Loucy (cell line): ENCODE results near the gene DUSP5.

Experiments
- H2AFZ ChIP-seq: fragments of 200-600 bp; sonication (generic); 2 replicates; pipeline ENCODE4 v1.6.0; 2016; ENCODE audit warnings: antibody characterized with exemption, mild to moderate bottlenecking, low read length, moderate library complexity
- H3F3A ChIP-seq: fragments of 200-600 bp; 2 replicates; pipeline ENCODE4 v1.6.0; 2016; ENCODE audit warnings: antibody characterized with exemption, low read depth, mild to moderate bottlenecking
- H3K27me3 ChIP-seq: fragments of 200-600 bp; sonication (generic); 2 replicates; pipeline ENCODE4 v1.6.1; 2014; ENCODE audit warnings: low read length, mild to moderate bottlenecking; ENCODE audit not compliant: insufficient read depth, poor library complexity, severe bottlenecking
- H3K36me3 ChIP-seq: fragments of 200-600 bp; sonication (generic); 2 replicates; pipeline ENCODE4 v1.6.1; 2016; ENCODE audit warnings: low read length; ENCODE audit not compliant: insufficient read depth
- H3K4me1 ChIP-seq: fragments of 200-600 bp; sonication (generic); 2 replicates; pipeline ENCODE4 v1.5.1; 2014; ENCODE audit warnings: low read length, mild to moderate bottlenecking; ENCODE audit not compliant: insufficient read depth, poor library complexity, severe bottlenecking
- H3K4me2 ChIP-seq: fragments of 200-600 bp; sonication (generic); 2 replicates; pipeline ENCODE4 v1.6.0; 2014; ENCODE audit warnings: antibody characterized with exemption, low read length, low read depth, mild to moderate bottlenecking; ENCODE audit not compliant: poor library complexity, severe bottlenecking
- H3K4me3 ChIP-seq: fragments of 200-600 bp; sonication (generic); 2 replicates; pipeline ENCODE4 v1.5.1; 2014; ENCODE audit warnings: low read length, mild to moderate bottlenecking, mixed read lengths; ENCODE audit not compliant: poor library complexity, severe bottlenecking
- H3K79me2 ChIP-seq: fragments of 200-600 bp; sonication (generic); 2 replicates; pipeline ENCODE4 v1.6.1; 2014; ENCODE audit warnings: low read length; ENCODE audit not compliant: insufficient read depth
- H3K9ac ChIP-seq: fragments of 200-600 bp; sonication (generic); 2 replicates; pipeline ENCODE4 v1.6.0; 2014; ENCODE audit warnings: mild to moderate bottlenecking, low read depth, low read length, moderate library complexity; ENCODE audit not compliant: poor library complexity, severe bottlenecking
- H3K9me2 ChIP-seq: fragments of 200-600 bp; sonication (generic); replicated peaks from 2 replicates; pipeline ENCODE4 v1.6.1; 2016; ENCODE audit warnings: low read depth, low read length, mixed read lengths
- H3K9me3 ChIP-seq: fragments of 200-600 bp; sonication (generic); 2 replicates; pipeline ENCODE4 v1.6.1; 2014; ENCODE audit warnings: mild to moderate bottlenecking, antibody characterized with exemption, low read length, low read depth; ENCODE audit not compliant: insufficient read depth
- H4K20me1 ChIP-seq: fragments of 200-600 bp; sonication (generic); 2 replicates; pipeline ENCODE4 v1.6.0; 2014; ENCODE audit warnings: antibody characterized with exemption, low read length, mild to moderate bottlenecking; ENCODE audit not compliant: insufficient read depth, poor library complexity, severe bottlenecking
- EZH2phosphoT487 ChIP-seq: fragments of 200-600 bp; IDR thresholded peaks from 2 replicates; pipeline ENCODE4 v1.6.1; 2018; ENCODE audit warnings: antibody characterized with exemption, mild to moderate bottlenecking, moderate library complexity, borderline replicate concordance
- TF ChIP-seq, protein P1 (sequence below): fragments of 200-600 bp; sonication (generic); conservative IDR thresholded peaks from 2 replicates; pipeline ENCODE4 v1.5.1; 2014; ENCODE audit warnings: mild to moderate bottlenecking, antibody characterized with exemption, low read length

The DUSP5 gene

DNA sequence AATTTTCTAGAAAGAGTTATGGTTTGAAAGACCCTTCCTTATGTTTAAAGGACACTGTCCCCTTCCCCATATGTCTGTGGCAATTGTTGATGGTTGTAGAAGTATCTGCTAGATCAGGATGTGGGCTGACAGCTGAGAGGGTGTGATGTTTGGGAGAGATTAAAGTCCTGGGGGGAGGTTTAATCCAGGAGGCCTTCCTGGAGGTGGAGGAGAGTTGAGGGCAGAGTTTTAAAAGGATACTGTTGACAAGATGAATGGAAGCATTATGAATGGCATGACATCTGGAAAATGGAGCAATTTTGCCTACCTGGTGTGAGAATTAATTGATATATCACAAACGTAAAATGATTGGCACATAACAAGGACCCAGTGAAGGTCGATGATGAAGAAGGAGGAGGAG lies 36.9 kb downstream of the DUSP5 start:
- no peaks in the 10 kb centered on the region for H4K20me1 ChIP-seq
- no peaks in the 10 kb centered on the region for H3K79me2 ChIP-seq
- H3K27me3 ChIP-seq = no peaks in the 10 kb centered on the region
- H2AFZ ChIP-seq = no peak overlapping the region
- H3K36me3 ChIP-seq = no peaks in the 10 kb centered on the region
- H3K9me2 ChIP-seq = no peaks in the 10 kb centered on the region
- no peaks in the 10 kb centered on the region for H3K9me3 ChIP-seq
- no peak overlapping the region for H3K9ac ChIP-seq
- no peak; the same call in 1 of the 2 replicates for TF ChIP-seq EZH2phosphoT487
- TF ChIP-seq, protein P1, sequence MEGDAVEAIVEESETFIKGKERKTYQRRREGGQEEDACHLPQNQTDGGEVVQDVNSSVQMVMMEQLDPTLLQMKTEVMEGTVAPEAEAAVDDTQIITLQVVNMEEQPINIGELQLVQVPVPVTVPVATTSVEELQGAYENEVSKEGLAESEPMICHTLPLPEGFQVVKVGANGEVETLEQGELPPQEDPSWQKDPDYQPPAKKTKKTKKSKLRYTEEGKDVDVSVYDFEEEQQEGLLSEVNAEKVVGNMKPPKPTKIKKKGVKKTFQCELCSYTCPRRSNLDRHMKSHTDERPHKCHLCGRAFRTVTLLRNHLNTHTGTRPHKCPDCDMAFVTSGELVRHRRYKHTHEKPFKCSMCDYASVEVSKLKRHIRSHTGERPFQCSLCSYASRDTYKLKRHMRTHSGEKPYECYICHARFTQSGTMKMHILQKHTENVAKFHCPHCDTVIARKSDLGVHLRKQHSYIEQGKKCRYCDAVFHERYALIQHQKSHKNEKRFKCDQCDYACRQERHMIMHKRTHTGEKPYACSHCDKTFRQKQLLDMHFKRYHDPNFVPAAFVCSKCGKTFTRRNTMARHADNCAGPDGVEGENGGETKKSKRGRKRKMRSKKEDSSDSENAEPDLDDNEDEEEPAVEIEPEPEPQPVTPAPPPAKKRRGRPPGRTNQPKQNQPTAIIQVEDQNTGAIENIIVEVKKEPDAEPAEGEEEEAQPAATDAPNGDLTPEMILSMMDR = no peak
- no peak overlapping the region for H3K4me2 ChIP-seq
- H3F3A ChIP-seq = no peaks in the 10 kb centered on the region
- no peak overlapping the region for H3K4me3 ChIP-seq
- peaks cover 16% of the 10 kb centered on the region for H3K4me1 ChIP-seq

GRCh38 chr10:110535958-110536891 lies 38.5 kb downstream of the DUSP5 start:
- Histone ChIP-seq H4K20me1 (no peaks in the 10 kb centered on the region), H3K9me3 (no peaks in the 10 kb centered on the region), H3K27me3 (no peaks in the 10 kb centered on the region), H3K79me2 (no peaks in the 10 kb centered on the region), H3K36me3 (no peaks in the 10 kb centered on the region), H3K9ac (no peak overlapping the region), H3K4me2 (peak overlapping the region; percentile 74), H3F3A (no peaks in the 10 kb centered on the region), H3K4me1 (peaks cover 16% of the 10 kb centered on the region), H3K9me2 (no peaks in the 10 kb centered on the region), H2AFZ (no peak overlapping the region), H3K4me3 (peak overlapping the region; percentile 44)
- TF ChIP-seq, protein P1 = peak; percentile 38
- TF ChIP-seq EZH2phosphoT487 = no peak

- no peak overlapping the region for H2AFZ ChIP-seq
- H3K36me3 ChIP-seq = no peaks in the 10 kb centered on the region
- no peaks in the 10 kb centered on the region for H3F3A ChIP-seq
- no peak for TF ChIP-seq EZH2phosphoT487
- TF ChIP-seq, protein P1 = no peak
- H4K20me1 ChIP-seq = no peaks in the 10 kb centered on the region
- H3K9ac ChIP-seq = no peak overlapping the region
- H3K4me3 ChIP-seq = no peak overlapping the region
- peaks cover 16% of the 10 kb centered on the region for H3K4me1 ChIP-seq
- no peaks in the 10 kb centered on the region for H3K9me2 ChIP-seq
- H3K27me3 ChIP-seq = no peaks in the 10 kb centered on the region
- H3K79me2 ChIP-seq = no peaks in the 10 kb centered on the region
- no peaks in the 10 kb centered on the region for H3K9me3 ChIP-seq
- H3K4me2 ChIP-seq = no peak overlapping the region
Observed at GRCh38 chr10:110539091-110539490, 41.4 kb downstream of the DUSP5 start.
